ENCODE measurements around the gene ZNF420.
"Not testable (repeated sequence)": the region's sequence is repeated elsewhere in the genome, so short reads cannot be mapped to it uniquely, and the experiment has no call there.

The ZNF420 gene

GRCh38 chr19:37077934-37078716, at the start of gene ZNF420:
Gene ZNF420 (plus strand): TSS chr19:37078433. CDS start chr19:37089119, 10,686 bp downstream.
- H3K27ac ChIP-seq: peak within 1 kb of the TSS; percentile 39
- DNase-seq (ENCODE audit: low read depth, low spot score): peak; percentile 68

GRCh38 chr19:37045140-37045539, 33.1 kb upstream of the ZNF420 start:
- DNase-seq (ENCODE audit: low read depth, low spot score): no peak
- H3K27ac ChIP-seq: no peak overlapping the region

- no peak for DNase-seq (ENCODE audit: low read depth, low spot score)
- no peak overlapping the region for H3K27ac ChIP-seq
Measured at GRCh38 chr19:37055330-37055729, 22.9 kb upstream of the ZNF420 start.

GRCh38 chr19:37056776-37057175, 21.5 kb upstream of the ZNF420 start:
- DNase-seq (ENCODE audit: low read depth, low spot score): no peak
- H3K27ac ChIP-seq: no peak overlapping the region

GRCh38 chr19:37059142-37059541, 19.1 kb upstream of the ZNF420 start:
- no peak overlapping the region for H3K27ac ChIP-seq
- no peak for DNase-seq (ENCODE audit: low read depth, low spot score)

- H3K27ac ChIP-seq; DNase-seq (ENCODE audit: low read depth, low spot score): not testable (repeated sequence)
Measured at GRCh38 chr19:37064886-37065285, 13.3 kb upstream of the ZNF420 start.

GRCh38 chr19:37074111-37074510, 4.1 kb upstream of the ZNF420 start:
- no peak for DNase-seq (ENCODE audit: low read depth, low spot score)
- H3K27ac ChIP-seq: no peak overlapping the region

- DNase-seq (ENCODE audit: low read depth, low spot score): no peak
- H3K27ac ChIP-seq: no peak overlapping the region
Measured at GRCh38 chr19:37074819-37075362, 3.3 kb upstream of the ZNF420 start.

GRCh38 chr19:37076524-37076923, 1.7 kb upstream of the ZNF420 start:
- H3K27ac ChIP-seq; DNase-seq (ENCODE audit: low read depth, low spot score): not testable (repeated sequence)

GRCh38 chr19:37077501-37077933, 716 bp upstream of the ZNF420 start:
- no peak for DNase-seq (ENCODE audit: low read depth, low spot score)
- H3K27ac ChIP-seq: peak overlapping the region; percentile 39

- DNase-seq (ENCODE audit: low read depth, low spot score): no peak
Measured at GRCh38 chr19:37078717-37079032, 442 bp downstream of the ZNF420 start.

GRCh38 chr19:37079238-37079637, 1.0 kb downstream of the ZNF420 start:
- DNase-seq (ENCODE audit: low read depth, low spot score): no peak
- no peak overlapping the region for H3K27ac ChIP-seq

More at GRCh38 chr19:37078717-37079032, 442 bp downstream of the ZNF420 start:
- no peak overlapping the region for H3K27ac ChIP-seq

- H3K27ac ChIP-seq: no peak overlapping the region
- DNase-seq (ENCODE audit: low read depth, low spot score): no peak
Measured at GRCh38 chr19:37082307-37082706, 4.1 kb downstream of the ZNF420 start.

GRCh38 chr19:37087110-37087509, 8.9 kb downstream of the ZNF420 start:
- no peak overlapping the region for H3K27ac ChIP-seq
- DNase-seq (ENCODE audit: low read depth, low spot score): no peak

- DNase-seq (ENCODE audit: low read depth, low spot score): no peak
- no peak overlapping the region for H3K27ac ChIP-seq
Measured at GRCh38 chr19:37095859-37096258, 17.6 kb downstream of the ZNF420 start.

GRCh38 chr19:37098570-37098969, 20.3 kb downstream of the ZNF420 start:
- H3K27ac ChIP-seq: no peak overlapping the region
- no peak for DNase-seq (ENCODE audit: low read depth, low spot score)

GRCh38 chr19:37104135-37104534, 25.9 kb downstream of the ZNF420 start:
- DNase-seq (ENCODE audit: low read depth, low spot score): not testable (repeated sequence)

GRCh38 chr19:37111753-37112152, 33.5 kb downstream of the ZNF420 start:
- not testable (repeated sequence) for H3K27ac ChIP-seq; DNase-seq (ENCODE audit: low read depth, low spot score)

More at GRCh38 chr19:37104135-37104534, 25.9 kb downstream of the ZNF420 start:
- H3K27ac ChIP-seq: not testable (repeated sequence)

GRCh38 chr19:37114001-37114400, 35.8 kb downstream of the ZNF420 start:
- H3K27ac ChIP-seq: no peak overlapping the region
- DNase-seq (ENCODE audit: low read depth, low spot score): no peak

GRCh38 chr19:37122093-37122492, 43.9 kb downstream of the ZNF420 start:
- H3K27ac ChIP-seq; DNase-seq (ENCODE audit: low read depth, low spot score): not testable (repeated sequence)

GRCh38 chr19:37127999-37128820, 50.0 kb downstream of the ZNF420 start:
- no peak overlapping the region for H3K27ac ChIP-seq
- DNase-seq (ENCODE audit: low read depth, low spot score): no peak
